Lung (tissue), 12 donors: ENCODE data around the gene PRPF6. TPM values are rescaled to one million over a fixed set of nuclear protein-coding genes. Genes with fewer than 3 reads are reported as not detected.
"Not testable (repeated sequence)": the region's sequence is repeated elsewhere in the genome, so short reads cannot be mapped to it uniquely, and the experiment has no call there.

Source experiments
- ATAC-seq: fragments of 200-7000 bp; cut with Tn5 transposase; one replicate; pipeline ENCODE4 v1.9.1; 2020; ENCODE audit warnings: moderate number of reproducible peaks; ENCODE audit not compliant: insufficient read depth, low FRiP score
- DNase-seq, 3 donors: peaks; one replicate each; pipeline ENCODE4 v3.0.0-alpha.2; 2013 to 2017
- H3K27ac ChIP-seq, 2 donors: one replicate each; pipeline ENCODE4 v1.5.1; 2013; ENCODE audit warnings: mild to moderate bottlenecking in 2 of 2, moderate library complexity in 2 of 2, control low read depth in 1 of 2, inconsistent platforms in 1 of 2, low read depth in 1 of 2, low read length in 1 of 2
- H3K27me3 ChIP-seq, 3 donors: one replicate each; pipeline ENCODE4 v1.5.1; 2013; ENCODE audit warnings: low read length in 2 of 3; ENCODE audit not compliant: control insufficient read depth in 3 of 3, insufficient read depth in 3 of 3
- H3K36me3 ChIP-seq, 4 donors: one replicate each; pipeline ENCODE4 v1.5.1; 2013; ENCODE audit warnings: low read length in 4 of 4, mild to moderate bottlenecking in 1 of 4, moderate library complexity in 1 of 4; ENCODE audit not compliant: control insufficient read depth in 4 of 4, insufficient read depth in 4 of 4
- H3K4me1 ChIP-seq, 5 donors: one replicate each; pipeline ENCODE4 v1.5.1; 2013; ENCODE audit warnings: low read length in 5 of 5, mild to moderate bottlenecking in 2 of 5, moderate library complexity in 1 of 5; ENCODE audit not compliant: control insufficient read depth in 5 of 5, insufficient read depth in 5 of 5
- H3K4me3 ChIP-seq: one replicate; pipeline ENCODE4 v1.5.1; 2013; ENCODE audit warnings: mild to moderate bottlenecking, control low read depth, moderate library complexity
- H3K9ac ChIP-seq, 2 donors: one replicate each; pipeline ENCODE4 v1.5.1; 2013; ENCODE audit warnings: low read length in 2 of 2, control low read depth in 1 of 2; ENCODE audit not compliant: insufficient read depth in 1 of 2
- H3K9me3 ChIP-seq, 4 donors: one replicate each; pipeline ENCODE4 v1.5.1; 2013; ENCODE audit warnings: low read length in 3 of 4, mild to moderate bottlenecking in 1 of 4, moderate library complexity in 1 of 4; ENCODE audit not compliant: control insufficient read depth in 4 of 4, insufficient read depth in 3 of 4
- WGBS, 2 donors: extraction: QIAGEN DNeasy Blood & Tissue Kit; methylation state at CpG; one replicate each; pipeline ENCODE4 v1.1.7; 2013; 5-methylcytosine and 5-hydroxymethylcytosine counted together
- polyA plus RNA-seq, 2 donors: library from polyadenylated mRNA; stranded (reverse); fragments of 200-250 nt; gene quantifications; one replicate each; pipeline ENCODE4 v1.2.1, GENCODE V29; 2013
- total RNA-seq, 2 donors: library from RNA; depleted of rRNA in 1 of 2; stranded (reverse); fragments of >200 nt in 1 of 2; gene quantifications; one replicate each; pipeline ENCODE4 v1.2.1, GENCODE V29; 2014 to 2021
- TF ChIP-seq, protein P1 (sequence below): IDR thresholded peaks from 2 replicates; pipeline ENCODE4 v1.5.1; 2012; ENCODE audit warnings: mild to moderate bottlenecking; ENCODE audit errors: control extremely low read depth, extremely low read depth
- donor health status: control.
- donor health status: control.
- donor health status: Bipolar disorder and iron deficiency.
- donor health status: healthy.
- donor health status: DM: yes; HTN: yes; CAD: no.

PRPF6 gene
- total and polyA plus RNA-seq, 4 donors = 43.6 to 65.0 (median 54.2) TPM

GRCh38 chr20:63968928-63969760 is 11.8 kb upstream of the PRPF6 start:
- H3K36me3 ChIP-seq = peaks cover 0 to 32% (median 18%) of the 10 kb centered on the region in 4 donors
- DNase-seq (peak in 2 of 3 donors; percentile 39 to 53), ATAC-seq (no peak)
- TF ChIP-seq, protein P1, sequence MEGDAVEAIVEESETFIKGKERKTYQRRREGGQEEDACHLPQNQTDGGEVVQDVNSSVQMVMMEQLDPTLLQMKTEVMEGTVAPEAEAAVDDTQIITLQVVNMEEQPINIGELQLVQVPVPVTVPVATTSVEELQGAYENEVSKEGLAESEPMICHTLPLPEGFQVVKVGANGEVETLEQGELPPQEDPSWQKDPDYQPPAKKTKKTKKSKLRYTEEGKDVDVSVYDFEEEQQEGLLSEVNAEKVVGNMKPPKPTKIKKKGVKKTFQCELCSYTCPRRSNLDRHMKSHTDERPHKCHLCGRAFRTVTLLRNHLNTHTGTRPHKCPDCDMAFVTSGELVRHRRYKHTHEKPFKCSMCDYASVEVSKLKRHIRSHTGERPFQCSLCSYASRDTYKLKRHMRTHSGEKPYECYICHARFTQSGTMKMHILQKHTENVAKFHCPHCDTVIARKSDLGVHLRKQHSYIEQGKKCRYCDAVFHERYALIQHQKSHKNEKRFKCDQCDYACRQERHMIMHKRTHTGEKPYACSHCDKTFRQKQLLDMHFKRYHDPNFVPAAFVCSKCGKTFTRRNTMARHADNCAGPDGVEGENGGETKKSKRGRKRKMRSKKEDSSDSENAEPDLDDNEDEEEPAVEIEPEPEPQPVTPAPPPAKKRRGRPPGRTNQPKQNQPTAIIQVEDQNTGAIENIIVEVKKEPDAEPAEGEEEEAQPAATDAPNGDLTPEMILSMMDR = no peak
- H3K9me3 ChIP-seq = peaks cover 0 to 8% (median 0%) of the 10 kb centered on the region in 4 donors
- H3K9ac ChIP-seq = peak overlapping the region; percentile 11 to 55
- H3K27ac ChIP-seq = peak overlapping the region; percentile 56 to 68
- peaks cover 0 to 11% (median 5%) of the 10 kb centered on the region in 5 donors for H3K4me1 ChIP-seq
- no peaks in the 10 kb centered on the region for H3K27me3 ChIP-seq
- WGBS, 2 donors = 0 to 1% methylated on average over 38 to 70 of the region's 70 CpGs
- H3K4me3 ChIP-seq = peak overlapping the region; percentile 62

GRCh38 chr20:63969838-63970713 is 10.9 kb upstream of the PRPF6 start, which contains the start of gene ZNF512B:
Gene ZNF512B, minus strand, starts transcription at chr20:63969930. Its CDS starts 1,980 bp downstream, at chr20:63967950.
- peak within 1 kb of the TSS; percentile 62 for H3K4me3 ChIP-seq
- TF ChIP-seq, protein P1 = no peak
- peak within 1 kb of the TSS; percentile 42 to 55 for H3K9ac ChIP-seq
- H3K27ac ChIP-seq = peak within 1 kb of the TSS; percentile 56 to 68
- H3K36me3 ChIP-seq = peaks cover 0 to 27% (median 16%) of the 10 kb centered on the region in 4 donors
- H3K27me3 ChIP-seq = no peaks in the 10 kb centered on the region
- peaks cover 0 to 11% (median 5%) of the 10 kb centered on the region in 5 donors for H3K4me1 ChIP-seq
- 4 to 8% methylated on average over 29 to 62 of the region's 73 CpGs for WGBS, 2 donors
- peak; percentile 47 for ATAC-seq
- peak; percentile 72 to 87 (median 82) for DNase-seq
- H3K9me3 ChIP-seq = peaks cover 0 to 8% (median 0%) of the 10 kb centered on the region in 4 donors

- TF ChIP-seq, protein P1 = no peak
- H3K4me1 ChIP-seq = peaks cover 0 to 11% (median 5%) of the 10 kb centered on the region in 5 donors
- WGBS, 2 donors = 88 to 92% methylated on average over 5 of the region's 5 CpGs
- no peak overlapping the region for H3K4me3 ChIP-seq
- no peak overlapping the region for H3K9ac ChIP-seq
- no peak for ATAC-seq
- no peak overlapping the region for H3K27ac ChIP-seq
- peaks cover 0 to 8% (median 0%) of the 10 kb centered on the region in 4 donors for H3K9me3 ChIP-seq
- H3K36me3 ChIP-seq = peaks cover 0 to 26% (median 16%) of the 10 kb centered on the region in 4 donors
- no peaks in the 10 kb centered on the region for H3K27me3 ChIP-seq
- DNase-seq = no peak
Measured at GRCh38 chr20:63970714-63971431, 10.1 kb upstream of the PRPF6 start.

- DNase-seq = not testable (repeated sequence)
- WGBS, 2 donors = 68 to 79% methylated on average over 10 of the region's 10 CpGs
Measured at GRCh38 chr20:63971960-63972311, 9.0 kb upstream of the PRPF6 start.

More at GRCh38 chr20:63971960-63972311, 9.0 kb upstream of the PRPF6 start:
- H3K9me3 ChIP-seq, H3K9ac ChIP-seq, H3K27me3 ChIP-seq, H3K4me3 ChIP-seq, H3K27ac ChIP-seq, ATAC-seq: not testable (repeated sequence)
- peaks cover 0 to 11% (median 5%) of the 10 kb centered on the region in 5 donors for H3K4me1 ChIP-seq
- H3K36me3 ChIP-seq = peaks cover 0 to 16% (median 6%) of the 10 kb centered on the region in 4 donors
